Endothelial cell of umbilical vein (primary cell): ENCODE data around the gene TBL3. TPM values are rescaled to one million over a fixed set of nuclear protein-coding genes. Genes with fewer than 3 reads are reported as not detected.

Experiments used
- BruUV-seq: library from RNA; stranded (reverse); fragments of 400-500 nt; replicated peaks from 2 replicates; lab custom pipeline; 2021; lab: Mats Ljungman, UMichigan
- CTCF ChIA-PET: fragments of 300-600, 350-600 bp; sonication (Branson Sonifier 250); formaldehyde crosslinking; loops from one replicate; lab custom pipeline; 2021; ENCODE audit warnings: antibody characterized with exemption, inconsistent platforms; lab: Charles Lee
- POLR2A ChIA-PET: fragments of 300-600, 350-600 bp; sonication (Branson Sonifier 250); formaldehyde crosslinking; loops from one replicate; lab custom pipeline; 2021; ENCODE audit warnings: antibody characterized with exemption, inconsistent platforms; lab: Charles Lee
- DNase-seq: peaks from one replicate; pipeline ENCODE4 v3.0.0-alpha.2; 2011; ENCODE audit warnings: low read depth, low spot score
- FAIRE-seq: peaks from 2 replicates; lab custom pipeline; 2011; peaks lifted over from hg19 to GRCh38; lab: Jason Lieb, UNC
- H2AFZ ChIP-seq: 2 replicates; pipeline ENCODE4 v1.6.0; 2012; ENCODE audit warnings: low read depth, low read length, control low read depth, inconsistent platforms
- H3K27ac ChIP-seq: 2 replicates; pipeline ENCODE4 v1.5.1; 2011; ENCODE audit warnings: low read depth, mild to moderate bottlenecking, control low read depth, low read length, moderate library complexity; ENCODE audit not compliant: insufficient read depth
- H3K27me3 ChIP-seq, 2 experiments: 2 replicates each; pipeline versions ENCODE4 v1.6.0 to v1.6.1; 2011; ENCODE audit warnings: low read length in 2 of 2, mixed read lengths in 1 of 2; ENCODE audit not compliant: control insufficient read depth in 2 of 2, insufficient read depth in 2 of 2
- H3K36me3 ChIP-seq, 2 experiments: 2 replicates in 1 of 2; 3 replicates in 1 of 2; pipeline ENCODE4 v1.5.1; 2011; ENCODE audit warnings: low read length in 2 of 2, mild to moderate bottlenecking in 1 of 2, moderate library complexity in 1 of 2; ENCODE audit not compliant: control insufficient read depth in 2 of 2, insufficient read depth in 2 of 2; ENCODE audit errors: extremely low read depth in 1 of 2
- H3K4me1 ChIP-seq: 3 replicates; pipeline ENCODE4 v1.5.1; 2011; ENCODE audit warnings: mild to moderate bottlenecking, low read length; ENCODE audit not compliant: control insufficient read depth, insufficient read depth; ENCODE audit errors: extremely low read depth
- H3K4me2 ChIP-seq: 2 replicates; pipeline ENCODE4 v1.6.1; 2011; ENCODE audit warnings: low read length, control low read depth, mixed read lengths; ENCODE audit not compliant: insufficient read depth
- H3K4me3 ChIP-seq, 3 experiments: fragments of 200-600 bp in 1 of 3; sonication (generic), shearing (Covaris generic) in 1 of 3; replicated peaks in 1 of 3; 2 replicates each; pipeline ENCODE4 v1.5.1; 2011 to 2016; ENCODE audit warnings: control low read depth in 3 of 3, low read length in 3 of 3, mild to moderate bottlenecking in 2 of 3, inconsistent platforms in 1 of 3, low read depth in 1 of 3, moderate library complexity in 1 of 3; ENCODE audit not compliant: insufficient read depth in 1 of 3
- H3K79me2 ChIP-seq: 2 replicates; pipeline ENCODE4 v1.6.0; 2012; ENCODE audit warnings: low read length, inconsistent platforms; ENCODE audit not compliant: control insufficient read depth, insufficient read depth
- H3K9ac ChIP-seq: replicated peaks from 2 replicates; pipeline ENCODE3; 2011; ENCODE audit warnings: low read length, control low read depth; ENCODE audit not compliant: insufficient read depth; ENCODE audit errors: extremely low read depth
- H3K9me1 ChIP-seq: replicated peaks from 3 replicates; pipeline ENCODE4 v1.6.0; 2011; ENCODE audit warnings: mild to moderate bottlenecking, low read length; ENCODE audit not compliant: control insufficient read depth, insufficient read depth; ENCODE audit errors: extremely low read depth
- H3K9me3 ChIP-seq: replicated peaks from 2 replicates; pipeline ENCODE4 v1.5.1; 2012; ENCODE audit warnings: low read length, inconsistent platforms; ENCODE audit not compliant: control insufficient read depth, insufficient read depth
- H4K20me1 ChIP-seq: replicated peaks from 2 replicates; pipeline ENCODE3; 2011; ENCODE audit warnings: mild to moderate bottlenecking, low read length; ENCODE audit not compliant: control insufficient read depth, insufficient read depth; ENCODE audit errors: extremely low read depth
- CTCF ChIP-seq, 2 donors: IDR thresholded peaks; 1 replicate in 1 of 2; 2 replicates in 1 of 2; pipeline ENCODE4 v1.5.1; 2011; ENCODE audit warnings: low read length in 2 of 2, mild to moderate bottlenecking in 2 of 2, moderate library complexity in 2 of 2, control low read depth in 1 of 2, inconsistent platforms in 1 of 2, low read depth in 1 of 2; ENCODE audit not compliant: insufficient read depth in 1 of 2; ENCODE audit errors: extremely low read depth in 1 of 2
- EZH2 ChIP-seq: IDR thresholded peaks from 2 replicates; pipeline ENCODE4 v1.6.1; 2012; ENCODE audit warnings: borderline replicate concordance, low read depth, mild to moderate bottlenecking, moderate library complexity, low read length, inconsistent platforms; ENCODE audit not compliant: severe bottlenecking
- FOS ChIP-seq: IDR thresholded peaks from 2 replicates; pipeline ENCODE4 v1.6.1; 2011; ENCODE audit warnings: mild to moderate bottlenecking, low read length, moderate library complexity, borderline replicate concordance; ENCODE audit not compliant: insufficient read depth
- GATA2 ChIP-seq: IDR thresholded peaks from 2 replicates; pipeline ENCODE4 v1.7.0; 2011; ENCODE audit warnings: low read depth, mild to moderate bottlenecking, moderate library complexity, mixed read lengths, low read length; ENCODE audit not compliant: insufficient read length, insufficient read depth
- JUN ChIP-seq: IDR thresholded peaks from 2 replicates; pipeline ENCODE4 v1.6.1; 2011; ENCODE audit warnings: borderline replicate concordance, low read depth; ENCODE audit not compliant: insufficient read length, insufficient read depth
- MYC ChIP-seq: IDR thresholded peaks from one replicate; pipeline ENCODE4 v1.6.1; 2011; ENCODE audit warnings: mild to moderate bottlenecking, low read depth, low read length
- POLR2A ChIP-seq: IDR thresholded peaks from 2 replicates; pipeline ENCODE4 v1.6.1; 2012; ENCODE audit warnings: low read depth, mild to moderate bottlenecking, control low read depth, low read length
- POLR2AphosphoS5 ChIP-seq: IDR thresholded peaks from 2 replicates; pipeline ENCODE4 v1.6.1; 2012; ENCODE audit warnings: low read depth, mild to moderate bottlenecking, control low read depth, low read length, moderate library complexity; ENCODE audit not compliant: insufficient read depth
- dilution Hi-C: fragments of 300-500 bp; cut with MboI; formaldehyde crosslinking; loops from one replicate; pipeline ENCODE4 v1.15.0; 2019; ENCODE audit warnings: low sequenced_read_pairs; ENCODE audit not compliant: extremely low pct_ligation_motif_present
- intact Hi-C: fragments of 100-400 bp; cut with micrococcal nuclease; formaldehyde crosslinking; loops from one replicate; pipeline ENCODE4 v1.10.0; 2022
- polyA plus RNA-seq, 4 experiments: library from polyadenylated mRNA; depleted of rRNA in 3 of 4; stranded (reverse) in 3 of 4; unstranded in 1 of 4; fragments of >200 nt; gene quantifications; 2 replicates each; pipeline versions ENCODE4 v1.2.1 to v1.2.3, GENCODE V29; 2011 to 2012; ENCODE audit warnings: missing spikeins in 1 of 4
- total RNA-seq: library from RNA; stranded (reverse); gene quantifications from 2 replicates; pipeline ENCODE4 v1.2.3, GENCODE V29; 2021
- TF ChIP-seq, protein P1 (sequence below): IDR thresholded peaks from 2 replicates; pipeline ENCODE4 v1.6.1; 2011; ENCODE audit not compliant: insufficient read depth, insufficient read length

Gene TBL3
- total and polyA plus RNA-seq, 2 donors (not counting 3 experiments of a cell fraction or from before 2014, with no cell fraction given) = 42.2 to 77.1 TPM

GRCh38 chr16:1968146-1968953, 3.5 kb upstream of the TBL3 start:
- dilution Hi-C loops (no loop called here), intact Hi-C loops (no loop called here)
- H2AFZ ChIP-seq = no peak overlapping the region
- H3K9me3 ChIP-seq = no peaks in the 10 kb centered on the region
- no peak for FAIRE-seq
- no peak overlapping the region for H3K4me3 ChIP-seq
- TF ChIP-seq POLR2A = no peak
- TF ChIP-seq, protein P1, sequence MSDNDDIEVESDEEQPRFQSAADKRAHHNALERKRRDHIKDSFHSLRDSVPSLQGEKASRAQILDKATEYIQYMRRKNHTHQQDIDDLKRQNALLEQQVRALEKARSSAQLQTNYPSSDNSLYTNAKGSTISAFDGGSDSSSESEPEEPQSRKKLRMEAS = no peak
- TF ChIP-seq CTCF (IDR thresholded peaks at IDR 0.05; ENCODE audit: extremely low read depth in 1 of 2, insufficient read depth in 1 of 2, low read depth in 1 of 2, low read length in 2 of 2) = no peak
- no peak for TF ChIP-seq MYC
- TF ChIP-seq POLR2AphosphoS5 = no peak
- TF ChIP-seq EZH2 = no peak
- no peak for TF ChIP-seq GATA2
- no peak for TF ChIP-seq FOS
- TF ChIP-seq JUN = no peak
- H3K27me3 ChIP-seq = no peaks in the 10 kb centered on the region
- H3K4me2 ChIP-seq = no peak overlapping the region
- ChIA-PET POLR2A (no interaction called here), CTCF (no interaction called here)
- H3K27ac ChIP-seq = no peak overlapping the region
- H3K36me3 ChIP-seq = peaks cover 0 to 3% of the 10 kb centered on the region in 2 experiments
- no peak overlapping the region for H3K9ac ChIP-seq
- no peak for DNase-seq
- no TSS peak for BruUV-seq
- H3K4me1 ChIP-seq = peaks cover 18% of the 10 kb centered on the region
- H3K9me1 ChIP-seq = no peaks in the 10 kb centered on the region
- H4K20me1 ChIP-seq = no peaks in the 10 kb centered on the region
- peaks cover 36% of the 10 kb centered on the region for H3K79me2 ChIP-seq
